SKM-1 (cell line): Measurements from ENCODE around the gene URGCP.
"Not testable (repeated sequence)": the region's sequence is repeated elsewhere in the genome, so short reads cannot be mapped to it uniquely, and the experiment has no call there.

Experiments used
- DNase-seq: peaks from one replicate; lab custom pipeline; 2025; ENCODE audit not compliant: unreplicated experiment; lab: John Stamatoyannopoulos, UW

Gene URGCP

GRCh38 chr7:43915907-43916306 is 9.5 kb upstream of the URGCP start:
- DNase-seq: no peak

DNA sequence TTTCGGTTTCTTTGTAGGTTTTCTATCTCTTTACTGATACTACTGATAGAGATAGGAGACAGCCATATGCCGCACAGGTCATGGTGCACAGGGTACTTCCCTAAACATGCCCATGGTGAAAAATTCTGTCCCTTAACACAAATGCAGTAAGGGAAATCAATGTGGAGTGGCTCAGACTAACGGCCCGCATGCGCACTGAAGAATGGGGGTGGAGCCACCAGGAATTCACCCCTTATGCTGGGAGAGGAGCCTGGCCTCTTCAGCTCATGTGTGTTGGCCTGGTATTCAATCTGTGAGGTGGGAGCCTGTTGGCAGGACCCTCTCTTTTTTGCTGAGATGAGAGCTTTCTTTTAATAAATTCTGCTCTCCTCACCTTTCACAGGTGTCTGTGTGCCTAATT is 8.4 kb upstream of the URGCP start:
- no peak for DNase-seq

DNA sequence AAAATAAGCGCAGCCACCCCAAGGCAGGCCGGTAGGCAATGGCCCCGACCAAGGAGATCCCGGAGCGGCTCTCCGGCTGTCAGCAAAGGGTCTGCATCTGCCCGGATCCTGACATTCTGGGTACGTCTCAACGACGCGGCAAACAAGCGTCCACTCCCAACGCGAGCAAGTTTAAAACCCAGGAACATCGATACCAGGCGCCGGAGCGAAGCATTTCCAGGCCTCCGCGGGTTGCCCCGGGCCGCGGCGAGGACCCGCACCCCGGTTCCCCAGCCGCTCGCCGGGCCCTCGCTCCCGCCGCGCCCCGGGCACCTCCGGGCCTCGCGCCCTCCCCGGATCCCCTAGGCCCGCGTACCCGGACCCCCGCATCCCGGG is 453 bp downstream of the URGCP start:
- DNase-seq: no peak

DNA sequence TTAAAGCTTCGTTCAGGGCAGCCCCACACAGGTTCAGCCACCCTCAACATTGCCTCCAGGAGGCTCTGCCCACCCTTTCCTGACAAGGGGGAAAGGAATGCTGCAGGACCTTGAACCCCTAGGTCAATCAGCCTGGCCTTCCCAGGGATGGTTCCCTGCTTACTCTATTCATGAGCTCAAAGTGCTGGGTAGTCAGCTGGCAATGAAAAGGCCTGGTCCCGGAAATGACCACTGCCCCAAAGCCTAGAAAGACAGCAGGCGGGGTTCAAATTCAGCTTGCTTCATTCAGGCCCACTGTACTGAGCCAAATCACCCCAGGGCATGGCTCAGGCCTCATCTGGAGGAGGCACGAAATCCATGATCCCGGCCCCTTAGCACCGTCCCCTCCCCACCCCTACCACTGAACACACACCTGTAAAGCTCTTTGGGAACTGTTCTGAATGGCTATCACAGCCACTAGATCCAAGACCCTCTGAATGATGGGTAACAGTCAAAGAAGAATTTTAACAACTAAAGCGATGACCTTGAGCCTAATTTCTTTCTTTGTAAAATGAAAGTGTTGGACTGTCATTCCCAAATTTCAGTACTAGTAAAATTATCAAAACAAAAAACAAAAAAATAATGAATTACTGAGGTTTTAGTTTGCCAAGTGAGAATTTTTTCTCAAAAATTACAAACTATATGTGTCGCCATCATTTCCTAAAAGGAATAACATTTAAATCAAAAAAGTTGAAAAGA is 1.0 kb downstream of the URGCP start:
- DNase-seq: no peak

GRCh38 chr7:43904533-43905208 is 1.7 kb downstream of the URGCP start:
- no peak for DNase-seq

DNA sequence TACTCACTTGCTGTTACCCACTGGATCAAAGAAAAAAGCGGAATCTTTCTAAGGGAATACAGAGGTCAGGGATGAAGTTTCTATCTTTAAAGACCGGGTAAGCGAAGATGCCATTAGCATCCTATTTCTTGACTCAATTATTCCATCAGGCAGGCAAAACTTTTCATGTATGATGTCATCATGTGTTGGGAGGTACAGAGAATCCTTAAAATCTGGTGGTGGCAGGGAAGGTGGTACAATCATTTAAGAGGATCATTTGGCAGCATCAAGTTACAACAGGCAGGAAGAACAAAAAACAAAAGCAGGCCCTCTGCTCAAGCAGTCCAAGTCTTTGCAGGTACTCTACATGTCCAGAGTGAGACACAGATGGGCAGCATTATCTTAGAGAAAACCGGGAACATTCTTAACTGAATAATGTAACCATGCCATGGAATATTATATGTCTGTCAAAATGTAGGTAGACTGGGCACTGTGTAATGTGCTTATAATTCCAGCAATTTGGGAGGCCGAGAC is 3.8 kb downstream of the URGCP start:
- DNase-seq: no peak

DNA sequence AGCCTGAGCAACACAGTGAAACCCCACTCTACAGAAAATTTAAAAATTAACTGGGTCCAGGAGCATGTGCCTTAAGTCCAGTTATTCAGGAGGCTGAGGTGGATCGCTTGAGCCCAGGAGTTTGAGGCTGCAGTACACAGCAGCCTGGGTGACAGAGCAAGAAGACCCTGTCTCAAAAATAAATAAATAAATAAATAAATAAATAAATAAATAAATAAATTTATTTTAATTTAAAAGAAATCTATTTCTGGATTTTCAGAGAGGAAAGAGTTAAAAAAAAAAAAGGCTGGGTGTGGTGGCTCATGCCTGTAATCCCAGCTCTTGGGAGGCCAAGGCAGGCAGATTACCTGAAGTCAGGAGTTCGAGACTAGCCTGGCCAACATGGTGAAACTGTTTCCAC is 7.8 kb downstream of the URGCP start:
- DNase-seq: not testable (repeated sequence)

DNA sequence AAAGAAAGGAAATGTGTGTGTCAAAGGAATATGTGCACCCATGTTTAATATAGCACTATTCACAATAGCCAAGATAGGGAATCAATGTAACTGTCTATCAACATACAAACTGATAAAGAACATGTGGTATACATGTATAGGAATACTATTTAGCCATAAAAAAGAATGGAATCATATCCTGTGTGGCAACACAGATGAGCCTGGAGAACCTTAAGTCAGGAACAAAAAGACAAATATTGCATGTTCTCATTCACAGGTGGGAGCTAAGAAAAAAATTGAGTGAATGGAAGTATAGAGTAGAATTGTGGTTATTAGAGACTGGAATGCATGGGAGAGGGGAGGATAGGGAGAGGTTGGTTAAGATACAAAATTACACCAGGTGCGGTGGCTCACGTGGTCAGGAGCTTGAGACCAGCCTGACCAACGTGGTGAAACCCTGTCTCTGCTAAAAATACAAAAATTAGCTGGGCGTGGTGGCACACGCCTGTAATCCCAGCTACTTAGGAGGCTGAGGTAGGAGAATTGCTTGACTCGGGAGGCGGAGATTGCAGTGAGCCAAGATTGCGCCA is 10.5 kb downstream of the URGCP start:
- no peak for DNase-seq

- DNase-seq: no peak
These were observed 15.1 kb downstream of the URGCP start for GRCh38 chr7:43891069-43891955.

- no peak for DNase-seq
These were observed 15.9 kb downstream of the URGCP start for GRCh38 chr7:43890468-43890867.

DNA sequence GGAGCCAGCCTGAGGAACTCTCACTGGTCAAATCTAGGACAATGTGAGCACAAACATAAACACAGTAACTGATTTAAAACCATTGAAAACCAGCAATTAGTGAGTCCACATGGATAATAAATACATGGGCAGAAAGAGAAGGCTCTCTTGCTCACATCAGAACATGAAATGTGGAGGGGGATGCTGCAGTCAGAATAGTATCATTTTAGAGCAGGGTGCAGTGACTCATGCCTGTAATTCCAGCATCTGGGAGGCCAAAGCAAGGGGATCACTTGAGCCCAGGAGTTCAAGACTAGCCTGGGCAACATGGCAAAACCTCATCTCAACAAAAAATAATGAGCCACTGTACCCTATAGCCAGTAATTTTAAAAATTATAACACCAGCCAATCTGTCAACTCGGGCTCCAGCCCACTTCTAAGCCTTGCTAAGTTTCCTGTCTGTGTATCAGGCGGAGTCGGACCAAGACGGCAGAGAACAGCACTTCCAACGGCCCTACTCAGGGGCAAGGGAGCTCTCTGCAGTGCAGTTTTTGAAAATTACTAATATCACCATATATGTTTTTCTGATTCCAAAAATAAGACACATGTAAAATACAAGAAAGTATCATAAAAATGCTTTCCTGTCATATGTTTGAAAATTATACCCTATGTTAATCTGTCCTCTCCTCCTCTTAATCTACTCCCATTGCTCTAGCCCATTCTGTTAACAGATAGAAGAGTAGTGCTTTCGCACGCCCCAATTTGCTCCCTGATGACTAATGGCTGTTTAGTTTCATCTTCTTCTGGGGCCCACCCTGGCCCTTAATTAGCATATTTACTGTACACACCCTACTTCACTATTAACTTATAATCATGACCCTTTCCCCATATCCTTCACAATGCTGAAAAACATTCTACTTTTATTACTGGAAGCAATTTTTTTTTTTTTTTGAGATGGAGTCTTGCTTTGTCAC is 17.1 kb downstream of the URGCP start:
- DNase-seq: no peak

DNA sequence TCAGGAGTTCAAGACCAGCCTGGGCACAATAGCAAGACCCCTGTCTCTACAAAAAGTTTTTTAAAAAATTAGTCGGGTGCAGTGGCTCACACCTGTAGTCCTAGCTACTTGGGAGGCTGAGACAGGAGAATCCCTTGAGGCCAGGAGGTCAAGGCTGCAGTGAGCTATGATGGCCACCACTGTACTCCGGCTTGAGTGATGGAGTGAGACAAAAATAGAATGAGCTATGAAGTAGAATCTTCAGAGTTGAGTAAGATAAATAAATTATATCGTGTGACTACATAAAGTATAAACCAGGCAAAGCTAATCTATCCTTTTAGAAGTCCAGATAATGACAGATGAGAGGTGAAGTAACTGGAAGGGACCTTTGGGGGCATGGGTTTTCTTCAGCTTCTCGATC is 21.8 kb downstream of the URGCP start:
- DNase-seq: no peak

GRCh38 chr7:43884209-43884608 is 22.2 kb downstream of the URGCP start:
- no peak for DNase-seq

DNA sequence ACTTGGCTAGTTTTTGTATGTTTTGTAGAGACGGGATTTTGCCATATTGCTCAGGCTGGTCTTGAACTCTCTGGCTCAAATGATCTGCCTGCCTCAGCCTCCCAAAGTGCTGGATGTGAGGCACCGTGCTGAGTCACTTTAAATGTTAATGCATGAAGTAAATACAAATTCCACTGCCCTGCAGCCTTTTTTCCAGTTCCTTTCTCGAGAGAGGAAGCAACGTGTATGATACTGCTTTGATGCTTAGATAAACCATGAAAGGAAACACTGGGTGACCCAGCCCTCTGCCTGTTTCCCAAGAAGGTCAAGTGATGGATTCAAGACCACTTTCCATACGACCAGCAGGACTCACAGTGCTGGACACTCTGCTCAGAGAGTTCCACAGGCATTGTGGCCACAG is 25.8 kb downstream of the URGCP start:
- no peak for DNase-seq

- DNase-seq: no peak
These were observed 26.9 kb downstream of the URGCP start for GRCh38 chr7:43879477-43879876.

- DNase-seq: no peak
These were observed 27.5 kb downstream of the URGCP start for GRCh38 chr7:43878867-43879266.

GRCh38 chr7:43877968-43878864 is 28.2 kb downstream of the URGCP start:
- no peak for DNase-seq

- DNase-seq: no peak
These were observed 29.2 kb downstream of the URGCP start for GRCh38 chr7:43876976-43877745.
